ENCODE data around the gene HJV.

DNA sequence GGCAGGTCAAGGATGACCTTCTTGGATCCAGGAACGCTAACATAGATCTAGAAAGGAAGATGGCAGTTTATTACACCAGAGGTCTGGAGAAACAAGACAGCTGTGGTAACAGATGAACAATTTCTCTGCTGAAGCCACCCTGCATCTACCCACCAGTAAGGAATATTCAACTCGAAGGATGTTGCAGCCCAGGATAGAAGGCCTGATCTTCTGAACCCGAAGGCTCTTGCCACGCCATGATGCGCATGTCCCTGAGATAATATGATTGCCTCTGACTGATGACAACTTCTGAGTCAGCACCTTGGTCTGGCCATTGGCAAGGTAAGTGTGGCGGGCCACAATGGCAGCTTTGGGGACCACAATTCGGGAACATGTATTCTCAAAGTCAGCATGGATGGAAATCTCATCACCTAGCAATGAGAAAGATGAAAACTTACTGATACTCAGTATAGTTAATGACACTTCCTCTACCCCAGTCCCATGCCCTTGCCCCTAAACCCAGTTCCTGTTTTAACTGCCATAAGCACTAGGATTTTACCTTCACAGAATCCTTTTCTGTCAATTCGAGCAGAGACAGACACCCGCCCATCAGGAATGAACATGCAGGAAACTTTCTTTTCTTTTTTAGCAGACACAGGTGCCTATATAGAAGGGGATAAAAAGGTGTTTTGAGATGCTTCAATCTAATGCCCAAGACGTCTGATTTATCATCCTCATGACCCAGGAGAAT is 27.0 kb downstream of the HJV start:
- TF ChIP-seq, protein P1, sequence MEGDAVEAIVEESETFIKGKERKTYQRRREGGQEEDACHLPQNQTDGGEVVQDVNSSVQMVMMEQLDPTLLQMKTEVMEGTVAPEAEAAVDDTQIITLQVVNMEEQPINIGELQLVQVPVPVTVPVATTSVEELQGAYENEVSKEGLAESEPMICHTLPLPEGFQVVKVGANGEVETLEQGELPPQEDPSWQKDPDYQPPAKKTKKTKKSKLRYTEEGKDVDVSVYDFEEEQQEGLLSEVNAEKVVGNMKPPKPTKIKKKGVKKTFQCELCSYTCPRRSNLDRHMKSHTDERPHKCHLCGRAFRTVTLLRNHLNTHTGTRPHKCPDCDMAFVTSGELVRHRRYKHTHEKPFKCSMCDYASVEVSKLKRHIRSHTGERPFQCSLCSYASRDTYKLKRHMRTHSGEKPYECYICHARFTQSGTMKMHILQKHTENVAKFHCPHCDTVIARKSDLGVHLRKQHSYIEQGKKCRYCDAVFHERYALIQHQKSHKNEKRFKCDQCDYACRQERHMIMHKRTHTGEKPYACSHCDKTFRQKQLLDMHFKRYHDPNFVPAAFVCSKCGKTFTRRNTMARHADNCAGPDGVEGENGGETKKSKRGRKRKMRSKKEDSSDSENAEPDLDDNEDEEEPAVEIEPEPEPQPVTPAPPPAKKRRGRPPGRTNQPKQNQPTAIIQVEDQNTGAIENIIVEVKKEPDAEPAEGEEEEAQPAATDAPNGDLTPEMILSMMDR (IDR thresholded peaks at IDR 0.05), result no peak
- TF ChIP-seq ZFX (IDR thresholded peaks at IDR 0.05; ENCODE audit: borderline replicate concordance), result no peak
